GM21515 (cell line): ENCODE results near the gene SPDYC.

Experiments used
- ATAC-seq: cut with Tn5 transposase; IDR thresholded peaks from one replicate; pipeline ENCODE4 v1.9.1; 2021; ENCODE audit not compliant: unreplicated experiment

SPDYC gene

GRCh38 chr11:65205602-65205967, 35.6 kb downstream of the SPDYC start:
- ATAC-seq, result no peak

GRCh38 chr11:65206441-65206841, 36.4 kb downstream of the SPDYC start:
- no peak for ATAC-seq

DNA sequence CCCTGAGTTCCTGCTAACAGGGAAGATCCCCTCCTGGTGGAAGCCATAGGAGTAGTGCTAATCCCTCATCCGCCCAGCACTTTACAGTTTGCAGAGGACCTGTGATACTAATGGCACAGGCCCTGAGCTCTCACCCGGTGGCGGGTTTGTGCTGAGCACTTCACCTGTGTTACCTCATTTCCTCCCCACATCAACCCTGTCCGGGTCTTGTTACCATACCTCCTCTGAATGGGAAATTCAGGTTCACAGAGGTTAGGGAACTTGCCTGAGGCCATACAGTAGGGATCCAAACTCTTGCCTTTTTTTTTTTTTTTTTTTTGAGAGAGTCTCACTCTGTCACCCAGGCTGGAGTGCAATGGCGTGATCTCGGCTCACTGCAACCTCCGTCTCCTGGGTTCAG, 36.9 kb downstream of the SPDYC start:
- ATAC-seq, result no peak

DNA sequence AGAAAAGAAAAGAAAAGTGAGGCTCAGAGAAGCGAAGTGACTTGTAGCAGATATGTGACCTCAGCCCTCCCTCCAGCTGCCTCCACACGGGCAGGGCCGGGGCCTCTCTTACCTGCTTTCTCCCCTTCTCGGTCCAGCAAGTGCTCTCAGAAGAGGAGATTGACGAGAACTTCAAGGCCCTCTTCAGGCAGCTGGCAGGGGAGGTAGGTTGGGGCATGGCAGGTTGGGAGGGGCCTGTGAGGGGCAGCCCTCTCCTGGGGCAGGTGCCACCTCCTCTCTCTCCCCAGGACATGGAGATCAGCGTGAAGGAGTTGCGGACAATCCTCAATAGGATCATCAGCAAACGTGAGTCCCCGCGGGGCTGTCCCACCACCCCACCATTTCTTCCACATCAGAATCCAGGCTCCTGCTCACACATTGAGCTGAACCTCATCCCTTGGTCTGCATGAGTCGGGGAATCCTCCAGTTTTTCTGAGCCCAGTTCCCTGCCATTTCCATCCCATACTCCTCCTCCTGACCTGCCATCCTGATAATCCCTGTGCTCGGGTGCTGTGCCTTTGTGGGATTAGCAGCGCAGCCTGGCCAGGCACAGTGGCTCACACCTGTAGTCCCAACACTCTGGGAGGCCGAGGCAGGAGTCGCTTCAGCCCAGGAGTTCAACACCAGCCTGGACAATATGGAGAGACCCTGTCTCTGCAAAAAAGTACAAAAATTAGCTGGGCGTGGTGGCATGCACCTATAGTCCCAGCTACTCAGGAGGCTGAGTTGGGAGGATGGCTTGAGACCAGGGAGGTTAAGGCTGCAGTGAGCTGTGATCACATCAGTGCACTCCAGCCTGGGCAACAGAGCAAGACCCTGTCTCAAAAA, 38.1 kb downstream of the SPDYC start:
- no peak for ATAC-seq

GRCh38 chr11:65208785-65209710, 39.0 kb downstream of the SPDYC start:
- ATAC-seq, result no peak

DNA sequence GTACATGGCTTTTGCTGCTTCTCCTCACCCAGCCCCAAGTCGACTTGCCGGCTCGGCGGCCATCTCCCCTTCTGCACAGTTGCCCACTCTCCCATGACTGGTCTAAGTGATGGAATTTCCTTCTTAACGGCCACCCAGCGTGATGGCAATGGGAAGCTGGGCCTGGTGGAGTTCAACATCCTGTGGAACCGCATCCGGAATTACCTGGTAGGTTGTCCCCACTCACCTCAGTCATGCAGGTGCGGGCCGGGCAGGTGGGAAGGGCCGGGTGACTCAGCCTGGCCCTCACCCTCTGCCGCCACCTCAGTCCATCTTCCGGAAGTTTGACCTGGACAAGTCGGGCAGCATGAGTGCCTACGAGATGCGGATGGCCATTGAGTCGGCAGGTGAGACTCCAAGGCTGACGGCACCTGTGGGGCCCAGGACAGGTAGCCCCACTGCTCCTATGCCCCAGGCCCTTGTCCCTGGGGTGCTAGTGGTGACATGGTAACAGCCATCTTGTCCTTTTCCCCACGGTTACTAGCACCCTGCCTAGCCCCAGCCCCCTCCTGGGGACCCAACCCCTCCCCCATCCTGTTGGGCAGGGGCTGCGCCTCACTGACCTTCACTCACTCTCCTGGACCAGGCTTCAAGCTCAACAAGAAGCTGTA, 39.8 kb downstream of the SPDYC start:
- no peak for ATAC-seq

GRCh38 chr11:65210361-65210731, 40.3 kb downstream of the SPDYC start:
- ATAC-seq, result no peak

- no peak for ATAC-seq
Measured at GRCh38 chr11:65210748-65211147, 40.7 kb downstream of the SPDYC start.

- ATAC-seq, result no peak
Measured at GRCh38 chr11:65211293-65212105, 41.5 kb downstream of the SPDYC start.

DNA sequence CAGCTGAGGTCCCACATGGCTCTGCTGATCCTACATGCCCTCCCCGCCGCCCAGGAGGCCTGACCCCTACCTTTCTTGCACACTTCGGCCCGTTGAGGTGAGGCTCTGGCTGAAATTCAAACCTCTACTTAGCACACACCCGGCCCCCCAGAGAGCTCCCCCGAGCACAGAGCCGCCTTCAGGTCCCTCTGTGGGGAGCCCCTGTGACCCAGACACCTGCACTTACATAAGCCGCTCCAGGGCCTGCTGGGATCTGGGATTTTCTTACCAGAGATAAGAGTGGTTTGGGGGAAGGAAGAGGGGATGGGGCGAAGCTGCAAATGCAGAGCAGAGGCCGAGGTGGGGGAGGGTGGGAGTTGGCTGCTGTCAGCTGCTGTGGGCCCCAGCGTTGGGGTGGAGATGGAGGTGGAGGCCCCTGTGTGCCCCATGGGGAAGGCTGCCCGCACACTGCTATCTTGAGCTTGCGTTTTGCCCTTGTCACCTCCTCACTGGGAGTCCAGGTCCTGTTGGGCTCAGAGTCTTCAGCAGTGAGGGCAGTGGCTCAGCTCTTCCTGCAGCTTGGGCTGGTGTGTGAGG, 42.3 kb downstream of the SPDYC start:
- no peak for ATAC-seq

- no peak for ATAC-seq
Measured at GRCh38 chr11:65213322-65214211, 43.5 kb downstream of the SPDYC start.

DNA sequence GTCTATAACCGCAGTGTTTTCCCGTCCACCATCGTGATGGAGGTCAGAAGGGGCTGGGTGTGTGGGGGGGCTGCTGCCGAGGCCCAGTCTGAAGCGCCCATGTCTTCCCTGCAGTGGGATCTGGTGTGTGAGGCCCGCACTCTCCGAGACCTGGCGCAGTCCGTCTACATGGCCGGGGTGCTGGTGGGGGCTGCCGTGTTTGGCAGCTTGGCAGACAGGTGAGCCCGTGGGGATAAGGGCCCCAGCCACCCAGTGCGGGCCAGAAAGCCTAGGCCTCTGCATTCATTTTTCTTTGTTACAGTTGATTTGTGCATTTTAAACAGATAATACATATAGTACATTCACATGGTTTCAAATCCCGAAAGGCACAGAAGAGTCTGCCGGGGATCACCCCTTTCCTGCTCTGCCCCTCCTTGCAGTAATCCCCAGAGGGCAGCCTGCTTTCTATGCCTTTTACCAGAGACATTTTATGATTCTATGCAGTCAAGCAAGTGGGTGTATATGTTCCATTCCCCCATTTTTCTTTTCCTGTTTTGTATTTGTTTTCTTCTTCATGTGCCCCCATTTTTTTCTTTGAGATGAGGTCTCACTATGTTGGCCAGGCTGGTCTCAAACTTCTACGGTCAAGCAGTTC, 44.3 kb downstream of the SPDYC start:
- ATAC-seq, result no peak

DNA sequence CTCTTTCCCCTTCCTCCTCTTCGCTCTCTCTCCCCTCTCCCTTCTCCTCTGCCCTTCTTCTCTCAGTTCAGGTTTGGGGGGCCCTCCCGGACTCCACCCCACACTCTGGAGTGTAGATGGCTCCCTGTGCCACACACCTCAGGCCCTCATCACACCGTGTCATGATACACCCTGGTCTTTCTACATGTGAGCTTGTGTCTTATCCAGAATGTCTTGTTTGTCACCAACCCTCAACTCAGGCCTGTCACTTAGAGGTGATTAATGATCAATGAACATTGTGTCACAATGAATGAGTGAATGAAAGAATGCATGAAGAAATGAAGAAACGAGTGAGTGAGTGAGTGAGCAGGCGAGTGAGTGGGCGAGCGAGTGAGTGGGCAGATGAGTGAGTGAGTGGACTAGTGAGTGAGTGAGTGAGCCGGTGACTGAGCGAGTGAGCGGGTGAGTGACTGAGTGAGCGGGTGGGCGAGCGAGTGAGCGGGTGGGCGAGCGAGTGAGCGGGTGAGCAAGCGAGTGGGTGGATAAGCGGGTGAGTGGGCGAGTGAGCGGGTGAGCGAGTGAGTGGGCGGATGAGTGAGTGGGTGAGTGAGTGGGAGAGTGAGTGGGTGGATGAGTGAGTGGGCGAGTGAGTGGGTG, 45.5 kb downstream of the SPDYC start:
- ATAC-seq, result no peak

DNA sequence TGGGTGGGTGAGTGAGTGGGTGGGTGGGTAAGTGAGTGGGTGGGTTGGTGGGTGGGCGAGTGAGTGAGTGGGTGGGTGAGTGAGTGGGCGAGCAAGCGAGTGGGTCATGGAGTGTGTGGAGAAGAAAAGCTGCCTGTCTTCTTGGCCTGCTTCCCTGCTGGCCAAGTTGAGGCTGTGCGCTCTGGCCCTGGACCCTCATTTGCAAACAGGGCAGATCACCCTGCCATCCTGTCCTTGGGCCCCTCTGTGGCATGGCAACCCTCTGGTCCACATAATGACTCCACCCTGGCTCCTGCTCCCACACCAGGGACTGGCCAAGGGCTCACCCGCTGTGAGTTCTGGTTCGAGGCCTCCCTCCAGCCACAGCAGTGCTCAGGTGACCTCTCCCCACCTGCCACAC, 46.8 kb downstream of the SPDYC start:
- ATAC-seq, result no peak

GRCh38 chr11:65217441-65218423, 47.7 kb downstream of the SPDYC start:
- ATAC-seq, result no peak

- no peak for ATAC-seq
Measured at GRCh38 chr11:65218446-65218845, 48.4 kb downstream of the SPDYC start.

DNA sequence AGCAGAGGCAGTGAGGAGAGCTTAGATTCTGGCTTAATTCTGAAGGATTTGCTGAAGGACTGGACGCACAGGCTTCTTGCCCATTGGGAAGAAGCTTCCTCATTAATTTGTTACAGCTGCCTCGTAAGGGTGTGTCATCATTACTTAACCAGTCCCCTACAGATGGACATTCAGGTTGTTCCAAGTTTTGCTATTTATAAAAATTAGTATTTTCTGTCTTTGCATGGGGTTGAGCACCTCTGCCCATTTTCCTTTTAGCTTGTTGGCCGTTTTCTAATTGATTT, 49.8 kb downstream of the SPDYC start:
- no peak for ATAC-seq
